MCF 10A (cell line): Measurements from ENCODE around the gene BOD1L1. TPM values are rescaled to one million over a fixed set of nuclear protein-coding genes. Genes with fewer than 3 reads are reported as not detected.

ENCODE experiments used
- Bru-seq: library from RNA; stranded (reverse); fragments of 400-500 nt; gene quantifications from one replicate; lab custom pipeline; 2021; lab: Mats Ljungman, UMichigan
- BruChase-seq, 2 experiments: library from RNA; stranded (reverse); fragments of 400-500 nt; gene quantifications; one replicate each; lab custom pipeline; 2021; lab: Mats Ljungman, UMichigan
- BruUV-seq: library from RNA; stranded (reverse); fragments of 400-500 nt; replicated peaks from 2 replicates; lab custom pipeline; 2021; lab: Mats Ljungman, UMichigan
- CTCF ChIA-PET: fragments of 300-600 bp; sonication (Branson Sonifier 250); formaldehyde crosslinking; extraction: SDS; loops from one replicate; lab custom pipeline; 2021; ENCODE audit warnings: antibody characterized with exemption, inconsistent platforms; lab: Yijun Ruan, JAX
- POLR2A ChIA-PET: fragments of 300-600, 350-650 bp; sonication (Branson Sonifier 250); formaldehyde crosslinking; extraction: SDS; loops from one replicate; lab custom pipeline; 2020; ENCODE audit warnings: antibody characterized with exemption, inconsistent platforms; lab: Yijun Ruan, JAX
- DNase-seq: peaks from one replicate; pipeline ENCODE4 v3.0.0-alpha.2; 2018; ENCODE audit not compliant: unreplicated experiment
- H3K27ac Mint-ChIP-seq: one replicate; pipeline ENCODE4 v1.8.0; 2022; ENCODE audit warnings: mild to moderate bottlenecking, low read depth, mixed read lengths; ENCODE audit not compliant: unreplicated experiment
- H3K27me3 Mint-ChIP-seq: one replicate; pipeline ENCODE4 v1.8.0; 2022; ENCODE audit warnings: mixed read lengths; ENCODE audit not compliant: insufficient read depth, unreplicated experiment
- H3K36me3 Mint-ChIP-seq: one replicate; pipeline ENCODE4 v1.8.0; 2022; ENCODE audit warnings: mild to moderate bottlenecking, moderate library complexity, mixed read lengths; ENCODE audit not compliant: insufficient read depth, unreplicated experiment
- H3K4me1 Mint-ChIP-seq: one replicate; pipeline ENCODE4 v1.8.0; 2022; ENCODE audit warnings: mixed read lengths; ENCODE audit not compliant: insufficient read depth, unreplicated experiment
- H3K4me3 Mint-ChIP-seq: one replicate; pipeline ENCODE4 v1.8.0; 2022; ENCODE audit warnings: mild to moderate bottlenecking, moderate library complexity, mixed read lengths; ENCODE audit not compliant: unreplicated experiment
- H3K9me3 Mint-ChIP-seq: one replicate; pipeline ENCODE4 v1.8.0; 2022; ENCODE audit warnings: mixed read lengths; ENCODE audit not compliant: unreplicated experiment
- intact Hi-C: fragments of 100-400 bp; cut with micrococcal nuclease; formaldehyde crosslinking; loops from 2 replicates; pipeline ENCODE4 v1.14.1; 2022
- long read RNA-seq: library from polyadenylated mRNA; stranded (forward); transcript quantifications from one replicate; pipeline ENCODE4 v2.0.0, GENCODE V29; 2022
- total RNA-seq: library from RNA; stranded (reverse); gene quantifications from 2 replicates; pipeline ENCODE4 v1.2.3, GENCODE V29; 2022
- TF ChIP-seq, protein P1 (sequence below): fragments of 200-600 bp; IDR thresholded peaks from one replicate; pipeline ENCODE4 v1.8.0; 2022; ENCODE audit warnings: antibody characterized with exemption, mild to moderate bottlenecking; ENCODE audit not compliant: unreplicated experiment

The BOD1L1 gene
- total RNA-seq (46.8 and 55.4 TPM in 2 replicates), Bru-seq, nascent RNA (percentile 92 among the genes with signal in this experiment), BruChase-seq, experiment 1, labeled RNA remaining after a 6-hour chase (percentile 96 among the genes with signal in this experiment), BruChase-seq, experiment 2, labeled RNA remaining after a 2-hour chase (percentile 94 among the genes with signal in this experiment)
- long read RNA-seq, full-length matches to known transcripts = 2 of 44 reads
- long read RNA-seq, partial matches to known transcripts = 36 of 44 reads
- long read RNA-seq, other reads (novel, unspliced or antisense) = 6 of 44 reads

DNA sequence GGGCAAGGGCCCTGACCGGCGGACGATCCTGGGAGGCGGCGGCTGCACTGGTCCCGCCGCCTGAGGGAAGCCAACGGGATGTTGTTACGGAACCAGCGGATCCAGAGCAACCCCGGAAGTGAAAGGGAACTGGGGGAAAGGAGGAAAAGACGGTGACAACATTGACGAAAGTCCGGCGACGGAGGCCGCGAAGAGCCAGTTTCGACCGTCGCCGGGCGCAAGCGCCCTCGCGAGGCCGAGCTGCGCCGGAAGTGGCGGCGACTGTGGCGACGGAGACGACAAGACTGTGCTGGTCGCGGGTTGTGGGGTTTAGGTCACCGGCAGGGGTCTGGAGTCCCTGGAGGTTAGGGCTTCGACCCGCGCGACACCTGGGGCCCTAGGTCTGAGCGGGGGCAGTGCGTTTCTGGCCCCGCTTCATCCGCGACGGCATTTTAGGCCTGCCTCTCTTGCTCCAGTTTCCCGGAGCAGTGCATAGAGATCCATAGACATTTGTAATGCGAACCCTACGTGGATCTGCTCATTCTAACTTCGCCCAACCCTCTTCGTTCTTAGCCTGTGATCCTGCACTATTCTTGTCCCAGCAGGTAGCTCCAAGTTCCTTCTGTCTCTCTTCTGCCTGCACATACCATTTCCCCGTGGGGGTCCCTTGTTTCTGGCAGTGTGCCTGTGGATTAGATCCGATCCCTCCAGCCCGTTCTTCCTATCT is at the start of gene BOD1L1:
TSS of gene BOD1L1 (minus strand) at position 120 of the 706 bp plus-strand sequence. CDS start 138 bp downstream, outside the sequence.
- Mint-ChIP-seq H3K27me3 (no peaks in the 10 kb centered on the region), H3K9me3 (no peaks in the 10 kb centered on the region), H3K36me3 (peaks cover 7% of the 10 kb centered on the region), H3K4me3 (peak within 1 kb of the TSS; percentile 89), H3K4me1 (peaks cover 19% of the 10 kb centered on the region), H3K27ac (peak within 1 kb of the TSS; percentile 99)
- TSS peak; percentile 82 for BruUV-seq
- ChIA-PET CTCF (interaction anchor here (0.5 to 2.8 kb wide), 2 partner anchors 27 to 155 kb away, joined by 3 to 12 read pairs; no protein-coding TSS in a partner anchor), POLR2A (interaction anchor here (0.6 to 2.8 kb wide), 26 partner anchors 9 to 1377 kb away, joined by 3 to 16 read pairs (median 4); no protein-coding TSS in a partner anchor)
- TF ChIP-seq, protein P1, sequence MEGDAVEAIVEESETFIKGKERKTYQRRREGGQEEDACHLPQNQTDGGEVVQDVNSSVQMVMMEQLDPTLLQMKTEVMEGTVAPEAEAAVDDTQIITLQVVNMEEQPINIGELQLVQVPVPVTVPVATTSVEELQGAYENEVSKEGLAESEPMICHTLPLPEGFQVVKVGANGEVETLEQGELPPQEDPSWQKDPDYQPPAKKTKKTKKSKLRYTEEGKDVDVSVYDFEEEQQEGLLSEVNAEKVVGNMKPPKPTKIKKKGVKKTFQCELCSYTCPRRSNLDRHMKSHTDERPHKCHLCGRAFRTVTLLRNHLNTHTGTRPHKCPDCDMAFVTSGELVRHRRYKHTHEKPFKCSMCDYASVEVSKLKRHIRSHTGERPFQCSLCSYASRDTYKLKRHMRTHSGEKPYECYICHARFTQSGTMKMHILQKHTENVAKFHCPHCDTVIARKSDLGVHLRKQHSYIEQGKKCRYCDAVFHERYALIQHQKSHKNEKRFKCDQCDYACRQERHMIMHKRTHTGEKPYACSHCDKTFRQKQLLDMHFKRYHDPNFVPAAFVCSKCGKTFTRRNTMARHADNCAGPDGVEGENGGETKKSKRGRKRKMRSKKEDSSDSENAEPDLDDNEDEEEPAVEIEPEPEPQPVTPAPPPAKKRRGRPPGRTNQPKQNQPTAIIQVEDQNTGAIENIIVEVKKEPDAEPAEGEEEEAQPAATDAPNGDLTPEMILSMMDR = peak; percentile 11
- peak; percentile 91 for DNase-seq
- intact Hi-C loops = loop anchor here (10.0 kb wide), 1 partner anchor 1377 kb away; the partner anchor contains the start of gene CPEB2

DNA sequence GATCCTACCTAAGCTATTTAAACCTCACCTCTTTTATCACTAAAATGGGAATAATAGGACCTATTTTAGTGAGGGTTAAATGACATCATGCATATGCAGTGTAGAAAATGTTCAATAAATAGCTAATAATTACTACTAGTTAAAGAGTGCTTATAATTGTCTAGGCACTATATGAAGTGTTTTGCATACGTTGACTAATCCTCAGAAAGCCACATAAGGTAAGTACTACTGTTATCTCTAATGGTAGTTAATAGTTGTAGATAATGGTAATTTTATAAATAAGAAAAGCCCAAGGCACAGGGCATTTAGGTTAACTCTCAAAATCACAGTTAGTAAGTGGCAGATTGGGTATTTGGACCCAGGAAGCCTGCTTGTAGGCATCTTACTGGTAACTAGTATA is 47.4 kb upstream of the BOD1L1 start:
- Mint-ChIP-seq H3K36me3 (no peaks in the 10 kb centered on the region), H3K9me3 (no peaks in the 10 kb centered on the region), H3K4me3 (no peak overlapping the region), H3K27me3 (no peaks in the 10 kb centered on the region), H3K4me1 (no peaks in the 10 kb centered on the region), H3K27ac (no peak overlapping the region)
- no TSS peak for BruUV-seq
- no peak for DNase-seq
- ChIA-PET POLR2A (no interaction called here), CTCF (no interaction called here)
- TF ChIP-seq, protein P1 = no peak
- intact Hi-C loops = no loop called here

DNA sequence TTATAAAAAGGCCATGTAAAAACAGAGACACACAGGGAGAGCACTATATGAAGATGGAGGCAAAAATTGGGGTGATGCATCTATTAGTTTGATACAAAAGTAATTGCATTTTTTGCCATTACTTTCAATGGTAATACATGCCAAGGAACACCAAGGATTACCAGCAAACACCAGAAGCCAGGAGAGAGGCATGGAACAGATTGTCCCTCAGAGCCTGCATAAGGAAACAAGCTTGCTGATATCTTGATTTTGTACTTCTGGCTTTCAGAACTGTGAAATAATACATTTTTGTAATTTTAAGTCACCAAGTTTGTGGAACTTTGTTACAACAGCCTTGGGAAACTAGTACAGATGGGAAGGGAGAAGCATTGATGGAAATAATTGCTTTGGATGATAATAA is 45.6 kb upstream of the BOD1L1 start:
- TF ChIP-seq, protein P1 = no peak
- Mint-ChIP-seq H3K27ac (no peak overlapping the region), H3K36me3 (no peaks in the 10 kb centered on the region), H3K27me3 (no peaks in the 10 kb centered on the region), H3K9me3 (no peaks in the 10 kb centered on the region), H3K4me3 (no peak overlapping the region), H3K4me1 (no peaks in the 10 kb centered on the region)
- intact Hi-C loops = no loop called here
- DNase-seq = no peak
- POLR2A ChIA-PET = no interaction called here
- BruUV-seq = no TSS peak
- CTCF ChIA-PET = interaction anchor here (0.7 kb wide), 2 partner anchors 31 to 50 kb away, joined by 3 read pairs; no protein-coding TSS in a partner anchor
